ENCODE measurements around the gene RPL35.
A peak's percentile ranks its signal among the peaks of the same experiment; 100 is the strongest.

Gene RPL35

GRCh38 chr9:124877021-124877782, 15.4 kb upstream of the RPL35 start:
- no peak for DNase-seq (ENCODE audit: low read depth)

- no peak for DNase-seq (ENCODE audit: low read depth)
Observed at GRCh38 chr9:124875501-124875900, 13.7 kb upstream of the RPL35 start.

- DNase-seq (ENCODE audit: low read depth) = no peak
Observed at GRCh38 chr9:124873664-124874063, 11.9 kb upstream of the RPL35 start.

- no peak for DNase-seq (ENCODE audit: low read depth)
Observed at GRCh38 chr9:124871156-124871561, 9.4 kb upstream of the RPL35 start.

- no peak for DNase-seq (ENCODE audit: low read depth)
Observed at GRCh38 chr9:124870723-124871122, 9.0 kb upstream of the RPL35 start.

- no peak for DNase-seq (ENCODE audit: low read depth)
Observed at GRCh38 chr9:124869986-124870560, 8.3 kb upstream of the RPL35 start.

GRCh38 chr9:124869466-124869985, 7.8 kb upstream of the RPL35 start:
- DNase-seq (ENCODE audit: low read depth) = no peak

- peak; percentile 45 for DNase-seq (ENCODE audit: low read depth)
Observed at GRCh38 chr9:124868511-124869465, 7.0 kb upstream of the RPL35 start.

GRCh38 chr9:124863371-124863871, 1.7 kb upstream of the RPL35 start:
- no peak for DNase-seq (ENCODE audit: low read depth)

GRCh38 chr9:124860582-124861341, 995 bp downstream of the RPL35 start:
- no peak for DNase-seq (ENCODE audit: low read depth)

GRCh38 chr9:124859803-124860581, 1.8 kb downstream of the RPL35 start:
- DNase-seq (ENCODE audit: low read depth) = no peak

- DNase-seq (ENCODE audit: low read depth) = no peak
Observed at GRCh38 chr9:124858330-124859046, 3.3 kb downstream of the RPL35 start.

- no peak for DNase-seq (ENCODE audit: low read depth)
Observed at GRCh38 chr9:124857533-124858162, 4.1 kb downstream of the RPL35 start.

- DNase-seq (ENCODE audit: low read depth) = no peak
Observed at GRCh38 chr9:124855944-124856765, 5.6 kb downstream of the RPL35 start.

- DNase-seq (ENCODE audit: low read depth) = no peak
Observed at GRCh38 chr9:124855566-124855943, 6.2 kb downstream of the RPL35 start.

- no peak for DNase-seq (ENCODE audit: low read depth)
Observed at GRCh38 chr9:124854822-124855221, 6.9 kb downstream of the RPL35 start.

- DNase-seq (ENCODE audit: low read depth) = no peak
Observed at GRCh38 chr9:124854161-124854560, 7.6 kb downstream of the RPL35 start.

GRCh38 chr9:124853605-124854143, 8.1 kb downstream of the RPL35 start:
- DNase-seq (ENCODE audit: low read depth) = no peak

All from fibroblast of the conjunctiva (primary cell).